ENCODE measurements around the gene RBM47. TPM values are rescaled to one million over a fixed set of nuclear protein-coding genes. Genes with fewer than 3 reads are reported as not detected.
"Not testable (repeated sequence)": the region's sequence is repeated elsewhere in the genome, so short reads cannot be mapped to it uniquely, and the experiment has no call there.

The RBM47 gene
- total and polyA plus RNA-seq, 8 donors, result 21.9 to 110 (median 28.0) TPM

DNA sequence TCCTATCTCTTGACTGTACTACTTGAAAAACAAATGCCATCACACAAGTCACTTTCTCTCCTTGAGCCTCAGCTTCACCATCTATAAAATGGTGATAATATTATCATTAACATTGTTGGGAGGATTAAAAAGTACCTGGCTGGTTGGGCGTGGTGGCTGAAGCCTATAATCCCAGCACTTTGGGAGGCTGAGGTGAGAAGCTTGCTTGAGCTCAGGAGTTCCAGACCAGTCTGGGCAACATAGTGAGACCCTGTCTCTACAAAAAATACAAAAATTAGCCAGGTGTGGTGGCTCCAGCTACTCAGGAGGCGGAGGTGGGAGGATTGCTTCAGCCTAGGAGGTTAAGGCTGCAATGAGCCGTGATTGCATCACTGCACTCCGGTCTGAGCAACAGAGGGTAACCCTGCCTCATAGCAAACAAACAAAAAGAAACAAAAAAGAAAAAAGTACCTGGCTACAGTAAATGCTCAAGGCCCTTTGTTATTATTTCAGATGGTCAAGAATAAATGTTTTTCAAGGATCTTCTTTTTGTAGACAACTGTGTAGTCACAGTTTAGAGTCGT lies 174.2 kb downstream of the RBM47 start:
- intact Hi-C loops (cut with DNase I), result no loop called here
- DNase-seq (peak in 1 of 4 donors; percentile 55), ATAC-seq (peak; percentile 42)
- no peak overlapping the region for H3K4me3 ChIP-seq
- peaks cover 5 to 39% of the 10 kb centered on the region in 2 donors for H3K4me1 ChIP-seq
- H3K27me3 ChIP-seq, result no peaks in the 10 kb centered on the region
- H3K36me3 ChIP-seq, result peaks cover 0 to 6% of the 10 kb centered on the region in 2 donors
- H3K9me3 ChIP-seq, result no peaks in the 10 kb centered on the region
- H3K27ac ChIP-seq, result peak overlapping the region in 1 of 2 donors; percentile 18
- TF ChIP-seq, protein P1, sequence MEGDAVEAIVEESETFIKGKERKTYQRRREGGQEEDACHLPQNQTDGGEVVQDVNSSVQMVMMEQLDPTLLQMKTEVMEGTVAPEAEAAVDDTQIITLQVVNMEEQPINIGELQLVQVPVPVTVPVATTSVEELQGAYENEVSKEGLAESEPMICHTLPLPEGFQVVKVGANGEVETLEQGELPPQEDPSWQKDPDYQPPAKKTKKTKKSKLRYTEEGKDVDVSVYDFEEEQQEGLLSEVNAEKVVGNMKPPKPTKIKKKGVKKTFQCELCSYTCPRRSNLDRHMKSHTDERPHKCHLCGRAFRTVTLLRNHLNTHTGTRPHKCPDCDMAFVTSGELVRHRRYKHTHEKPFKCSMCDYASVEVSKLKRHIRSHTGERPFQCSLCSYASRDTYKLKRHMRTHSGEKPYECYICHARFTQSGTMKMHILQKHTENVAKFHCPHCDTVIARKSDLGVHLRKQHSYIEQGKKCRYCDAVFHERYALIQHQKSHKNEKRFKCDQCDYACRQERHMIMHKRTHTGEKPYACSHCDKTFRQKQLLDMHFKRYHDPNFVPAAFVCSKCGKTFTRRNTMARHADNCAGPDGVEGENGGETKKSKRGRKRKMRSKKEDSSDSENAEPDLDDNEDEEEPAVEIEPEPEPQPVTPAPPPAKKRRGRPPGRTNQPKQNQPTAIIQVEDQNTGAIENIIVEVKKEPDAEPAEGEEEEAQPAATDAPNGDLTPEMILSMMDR (IDR thresholded peaks at IDR 0.05), result no peak

DNA sequence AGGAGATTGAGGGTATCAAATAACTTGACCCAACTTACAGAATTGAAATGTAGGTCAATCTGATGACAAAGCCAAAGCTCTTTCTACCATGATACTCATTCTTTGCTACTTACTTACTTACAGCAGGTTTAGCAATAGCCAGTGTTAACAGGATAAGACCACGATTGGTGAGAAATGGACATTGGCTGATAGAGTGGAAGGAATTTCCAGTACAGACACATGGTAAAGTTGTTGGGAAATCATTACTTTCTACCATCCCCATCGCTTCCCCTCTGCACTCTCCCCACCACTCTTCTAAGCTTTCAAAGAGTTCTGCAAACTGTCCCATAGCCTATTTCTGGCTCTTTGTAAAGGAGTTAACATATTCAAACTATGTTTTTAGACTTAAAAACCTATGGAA lies 174.8 kb downstream of the RBM47 start:
- H3K27ac ChIP-seq, result peak overlapping the region in 1 of 2 donors; percentile 18
- H3K4me1 ChIP-seq, result peaks cover 5 to 39% of the 10 kb centered on the region in 2 donors
- no peak overlapping the region for H3K4me3 ChIP-seq
- H3K27me3 ChIP-seq, result no peaks in the 10 kb centered on the region
- intact Hi-C loops (cut with DNase I), result no loop called here
- no peak for ATAC-seq
- H3K9me3 ChIP-seq, result no peaks in the 10 kb centered on the region
- no peak for DNase-seq
- H3K36me3 ChIP-seq, result peaks cover 0 to 12% of the 10 kb centered on the region in 2 donors
- TF ChIP-seq, protein P1 (IDR thresholded peaks at IDR 0.05), result no peak

DNA sequence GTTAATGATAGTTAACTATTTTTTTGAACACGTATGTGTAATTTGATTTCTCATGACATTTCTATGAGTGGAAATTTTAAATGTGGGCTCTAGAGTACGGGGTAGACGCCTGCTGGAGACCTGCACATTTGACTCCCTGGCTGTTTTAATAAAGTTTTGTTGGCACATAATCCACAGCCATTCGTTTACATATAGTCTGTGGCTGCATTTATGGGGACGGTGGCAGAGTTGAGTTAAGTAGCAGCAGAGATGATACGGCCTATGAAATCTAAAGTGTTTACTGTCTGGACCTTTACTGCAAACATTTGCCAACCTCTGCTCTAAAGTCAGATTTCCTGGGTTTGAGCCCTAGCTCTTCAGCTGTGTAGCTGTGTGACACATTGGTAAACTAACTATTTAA lies 175.8 kb downstream of the RBM47 start:
- intact Hi-C loops (cut with DNase I), result no loop called here
- ATAC-seq, result no peak

DNA sequence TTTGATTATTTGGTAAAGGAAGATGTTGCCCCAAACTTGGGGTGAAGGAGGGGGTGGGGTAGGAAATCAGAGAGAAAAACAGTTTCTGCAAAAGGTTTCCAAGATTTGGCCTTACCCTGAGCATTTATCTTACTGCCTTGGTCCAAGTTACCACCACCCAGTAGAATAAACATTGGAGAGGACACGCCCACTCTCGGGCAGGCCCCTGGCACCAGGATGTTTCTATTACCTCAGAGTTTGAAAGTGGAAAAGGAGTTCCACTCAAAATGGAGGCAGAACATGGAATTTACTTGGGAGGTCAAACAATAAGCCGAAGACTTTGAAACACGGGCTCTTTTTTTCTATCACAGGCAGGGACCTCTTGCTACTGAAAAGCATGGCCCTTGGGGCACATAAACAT lies 180.8 kb downstream of the RBM47 start:
- H3K27me3 ChIP-seq, result no peaks in the 10 kb centered on the region
- no peak overlapping the region for H3K4me3 ChIP-seq
- intact Hi-C loops (cut with DNase I), result no loop called here
- TF ChIP-seq, protein P1 (IDR thresholded peaks at IDR 0.05), result no peak
- ATAC-seq, result peak; percentile 68
- DNase-seq, result peak in 1 of 4 donors; percentile 56
- no peaks in the 10 kb centered on the region for H3K9me3 ChIP-seq
- H3K27ac ChIP-seq, result no peak overlapping the region
- H3K36me3 ChIP-seq, result peaks cover 0 to 20% of the 10 kb centered on the region in 2 donors
- H3K4me1 ChIP-seq, result peaks cover 4 to 5% of the 10 kb centered on the region in 2 donors

More for the DNA sequence above, 175.8 kb downstream of the RBM47 start:
- peaks cover 0 to 20% of the 10 kb centered on the region in 2 donors for H3K36me3 ChIP-seq
- peaks cover 5 to 39% of the 10 kb centered on the region in 2 donors for H3K4me1 ChIP-seq
- H3K4me3 ChIP-seq, result no peak overlapping the region
- H3K27ac ChIP-seq, result no peak overlapping the region
- H3K27me3 ChIP-seq, result no peaks in the 10 kb centered on the region
- DNase-seq, result no peak
- no peaks in the 10 kb centered on the region for H3K9me3 ChIP-seq
- TF ChIP-seq, protein P1 (IDR thresholded peaks at IDR 0.05), result no peak

DNA sequence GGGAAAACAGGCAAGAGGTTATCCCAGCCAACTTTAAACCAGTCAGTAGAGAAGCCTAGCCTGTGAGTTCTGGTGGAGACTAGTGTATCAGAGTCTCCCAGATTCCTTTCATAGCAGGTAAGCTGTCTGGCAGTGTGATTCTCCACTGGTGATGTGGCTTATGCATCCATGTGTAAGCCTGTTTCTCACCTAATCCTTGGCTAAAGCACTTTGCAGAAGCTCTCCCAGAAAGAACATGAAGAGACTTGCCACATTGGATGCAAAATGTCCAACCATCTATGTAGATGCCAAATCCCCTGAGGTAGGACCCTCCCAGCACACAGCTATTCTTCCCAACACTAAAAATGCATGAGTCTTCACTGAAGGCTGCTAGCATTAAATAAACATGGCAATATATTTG lies 182.8 kb downstream of the RBM47 start:
- ATAC-seq (peak; percentile 53), DNase-seq (no peak)
- Histone ChIP-seq H3K4me3 (no peak overlapping the region), H3K4me1 (peaks cover 0 to 4% of the 10 kb centered on the region in 2 donors), H3K9me3 (no peaks in the 10 kb centered on the region), H3K36me3 (peaks cover 0 to 20% of the 10 kb centered on the region in 2 donors), H3K27me3 (no peaks in the 10 kb centered on the region), H3K27ac (peak overlapping the region in 1 of 2 donors; percentile 17)
- TF ChIP-seq, protein P1 (IDR thresholded peaks at IDR 0.05), result no peak
- intact Hi-C loops (cut with DNase I), result no loop called here

DNA sequence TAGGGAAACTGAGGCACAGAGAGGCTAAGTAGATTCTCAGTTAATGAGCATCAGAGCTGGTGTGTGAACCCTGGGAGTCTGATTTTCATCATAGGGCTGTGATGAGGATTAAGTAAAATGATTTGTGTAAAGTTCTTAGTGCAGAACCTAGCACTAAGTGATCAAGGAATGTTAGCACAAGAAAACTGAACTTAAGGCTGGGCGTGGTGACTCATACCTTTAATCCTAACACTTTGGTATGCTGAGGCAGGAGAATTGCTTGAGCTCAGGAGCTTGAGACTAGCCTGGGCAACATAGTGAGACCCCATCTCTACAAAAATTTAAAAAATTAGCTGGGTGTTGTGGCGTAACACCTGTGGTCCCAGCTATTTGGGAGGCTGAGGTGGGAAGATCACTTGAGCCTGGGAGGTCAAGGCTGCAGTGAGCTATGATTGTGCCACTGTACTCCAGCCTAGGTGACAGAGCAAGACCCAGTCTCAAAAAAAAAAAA lies 183.4 kb downstream of the RBM47 start:
- H3K27me3 ChIP-seq; DNase-seq; H3K9me3 ChIP-seq; H3K4me1 ChIP-seq; intact Hi-C loops (cut with DNase I); H3K4me3 ChIP-seq: not testable (repeated sequence)
- Histone ChIP-seq H3K27ac (peak overlapping the region in 1 of 2 donors; percentile 29), H3K36me3 (peaks cover 0 to 20% of the 10 kb centered on the region in 2 donors)
- peak; percentile 56 for ATAC-seq
